ENCODE measurements around the gene PRKG1. TPM values are rescaled to one million over a fixed set of nuclear protein-coding genes. Genes with fewer than 3 reads are reported as not detected.

PRKG1 gene
- total and polyA plus RNA-seq, 2 of the 8 experiments (the other 6 are each of a cell fraction or from before 2014, with no cell fraction given): 4.2 to 15.2 TPM

DNA sequence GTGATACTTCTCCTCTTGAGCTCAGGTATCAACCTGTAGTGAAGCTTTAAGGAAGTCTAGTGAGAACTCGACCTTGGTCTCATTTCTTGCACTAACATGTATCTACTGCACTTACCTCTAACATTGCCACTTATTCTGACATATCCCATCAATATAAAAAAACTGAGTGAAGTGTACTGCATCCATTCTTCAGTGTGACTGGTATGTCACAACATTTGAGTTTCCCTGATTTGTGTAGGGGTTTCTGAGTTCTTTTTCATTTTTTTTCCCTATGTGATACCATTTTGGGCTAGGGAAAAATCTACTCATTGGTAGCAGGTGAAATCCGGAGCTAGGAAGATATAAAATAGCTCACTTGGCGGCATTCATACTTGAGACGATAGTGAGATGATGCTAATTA lies 274.3 kb downstream of the PRKG1 start (continued):
- TF ChIP-seq EZH2 (IDR thresholded peaks at IDR 0.05; ENCODE audit: low read depth, low read length, severe bottlenecking): no peak
- TF ChIP-seq, protein P1, sequence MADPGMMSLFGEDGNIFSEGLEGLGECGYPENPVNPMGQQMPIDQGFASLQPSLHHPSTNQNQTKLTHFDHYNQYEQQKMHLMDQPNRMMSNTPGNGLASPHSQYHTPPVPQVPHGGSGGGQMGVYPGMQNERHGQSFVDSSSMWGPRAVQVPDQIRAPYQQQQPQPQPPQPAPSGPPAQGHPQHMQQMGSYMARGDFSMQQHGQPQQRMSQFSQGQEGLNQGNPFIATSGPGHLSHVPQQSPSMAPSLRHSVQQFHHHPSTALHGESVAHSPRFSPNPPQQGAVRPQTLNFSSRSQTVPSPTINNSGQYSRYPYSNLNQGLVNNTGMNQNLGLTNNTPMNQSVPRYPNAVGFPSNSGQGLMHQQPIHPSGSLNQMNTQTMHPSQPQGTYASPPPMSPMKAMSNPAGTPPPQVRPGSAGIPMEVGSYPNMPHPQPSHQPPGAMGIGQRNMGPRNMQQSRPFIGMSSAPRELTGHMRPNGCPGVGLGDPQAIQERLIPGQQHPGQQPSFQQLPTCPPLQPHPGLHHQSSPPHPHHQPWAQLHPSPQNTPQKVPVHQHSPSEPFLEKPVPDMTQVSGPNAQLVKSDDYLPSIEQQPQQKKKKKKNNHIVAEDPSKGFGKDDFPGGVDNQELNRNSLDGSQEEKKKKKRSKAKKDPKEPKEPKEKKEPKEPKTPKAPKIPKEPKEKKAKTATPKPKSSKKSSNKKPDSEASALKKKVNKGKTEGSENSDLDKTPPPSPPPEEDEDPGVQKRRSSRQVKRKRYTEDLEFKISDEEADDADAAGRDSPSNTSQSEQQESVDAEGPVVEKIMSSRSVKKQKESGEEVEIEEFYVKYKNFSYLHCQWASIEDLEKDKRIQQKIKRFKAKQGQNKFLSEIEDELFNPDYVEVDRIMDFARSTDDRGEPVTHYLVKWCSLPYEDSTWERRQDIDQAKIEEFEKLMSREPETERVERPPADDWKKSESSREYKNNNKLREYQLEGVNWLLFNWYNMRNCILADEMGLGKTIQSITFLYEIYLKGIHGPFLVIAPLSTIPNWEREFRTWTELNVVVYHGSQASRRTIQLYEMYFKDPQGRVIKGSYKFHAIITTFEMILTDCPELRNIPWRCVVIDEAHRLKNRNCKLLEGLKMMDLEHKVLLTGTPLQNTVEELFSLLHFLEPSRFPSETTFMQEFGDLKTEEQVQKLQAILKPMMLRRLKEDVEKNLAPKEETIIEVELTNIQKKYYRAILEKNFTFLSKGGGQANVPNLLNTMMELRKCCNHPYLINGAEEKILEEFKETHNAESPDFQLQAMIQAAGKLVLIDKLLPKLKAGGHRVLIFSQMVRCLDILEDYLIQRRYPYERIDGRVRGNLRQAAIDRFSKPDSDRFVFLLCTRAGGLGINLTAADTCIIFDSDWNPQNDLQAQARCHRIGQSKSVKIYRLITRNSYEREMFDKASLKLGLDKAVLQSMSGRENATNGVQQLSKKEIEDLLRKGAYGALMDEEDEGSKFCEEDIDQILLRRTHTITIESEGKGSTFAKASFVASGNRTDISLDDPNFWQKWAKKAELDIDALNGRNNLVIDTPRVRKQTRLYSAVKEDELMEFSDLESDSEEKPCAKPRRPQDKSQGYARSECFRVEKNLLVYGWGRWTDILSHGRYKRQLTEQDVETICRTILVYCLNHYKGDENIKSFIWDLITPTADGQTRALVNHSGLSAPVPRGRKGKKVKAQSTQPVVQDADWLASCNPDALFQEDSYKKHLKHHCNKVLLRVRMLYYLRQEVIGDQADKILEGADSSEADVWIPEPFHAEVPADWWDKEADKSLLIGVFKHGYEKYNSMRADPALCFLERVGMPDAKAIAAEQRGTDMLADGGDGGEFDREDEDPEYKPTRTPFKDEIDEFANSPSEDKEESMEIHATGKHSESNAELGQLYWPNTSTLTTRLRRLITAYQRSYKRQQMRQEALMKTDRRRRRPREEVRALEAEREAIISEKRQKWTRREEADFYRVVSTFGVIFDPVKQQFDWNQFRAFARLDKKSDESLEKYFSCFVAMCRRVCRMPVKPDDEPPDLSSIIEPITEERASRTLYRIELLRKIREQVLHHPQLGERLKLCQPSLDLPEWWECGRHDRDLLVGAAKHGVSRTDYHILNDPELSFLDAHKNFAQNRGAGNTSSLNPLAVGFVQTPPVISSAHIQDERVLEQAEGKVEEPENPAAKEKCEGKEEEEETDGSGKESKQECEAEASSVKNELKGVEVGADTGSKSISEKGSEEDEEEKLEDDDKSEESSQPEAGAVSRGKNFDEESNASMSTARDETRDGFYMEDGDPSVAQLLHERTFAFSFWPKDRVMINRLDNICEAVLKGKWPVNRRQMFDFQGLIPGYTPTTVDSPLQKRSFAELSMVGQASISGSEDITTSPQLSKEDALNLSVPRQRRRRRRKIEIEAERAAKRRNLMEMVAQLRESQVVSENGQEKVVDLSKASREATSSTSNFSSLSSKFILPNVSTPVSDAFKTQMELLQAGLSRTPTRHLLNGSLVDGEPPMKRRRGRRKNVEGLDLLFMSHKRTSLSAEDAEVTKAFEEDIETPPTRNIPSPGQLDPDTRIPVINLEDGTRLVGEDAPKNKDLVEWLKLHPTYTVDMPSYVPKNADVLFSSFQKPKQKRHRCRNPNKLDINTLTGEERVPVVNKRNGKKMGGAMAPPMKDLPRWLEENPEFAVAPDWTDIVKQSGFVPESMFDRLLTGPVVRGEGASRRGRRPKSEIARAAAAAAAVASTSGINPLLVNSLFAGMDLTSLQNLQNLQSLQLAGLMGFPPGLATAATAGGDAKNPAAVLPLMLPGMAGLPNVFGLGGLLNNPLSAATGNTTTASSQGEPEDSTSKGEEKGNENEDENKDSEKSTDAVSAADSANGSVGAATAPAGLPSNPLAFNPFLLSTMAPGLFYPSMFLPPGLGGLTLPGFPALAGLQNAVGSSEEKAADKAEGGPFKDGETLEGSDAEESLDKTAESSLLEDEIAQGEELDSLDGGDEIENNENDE (IDR thresholded peaks at IDR 0.05; ENCODE audit: insufficient replicate concordance, low read length): no peak
- TF ChIP-seq EGR1 (IDR thresholded peaks at IDR 0.05; ENCODE audit: borderline replicate concordance, low read depth, low read length): no peak

Data from H1 (cell line).